Measurements from ENCODE around the gene HINT1.

GRCh38 chr5:131209175-131209505, 44.1 kb upstream of the HINT1 start:
- TF ChIP-seq ZNF274 (IDR thresholded peaks at IDR 0.05; ENCODE audit: low read depth, low read length) = no peak
- no peak for TF ChIP-seq YY1 (IDR thresholded peaks at IDR 0.05; ENCODE audit: insufficient read depth, insufficient read length)

Measured in NT2/D1 (cell line).